ENCODE measurements around the gene PDHX. TPM values are rescaled to one million over a fixed set of nuclear protein-coding genes. Genes with fewer than 3 reads are reported as not detected.

PDHX gene
- total RNA-seq, 1 donor from 2014 or later = 34.6 TPM

DNA sequence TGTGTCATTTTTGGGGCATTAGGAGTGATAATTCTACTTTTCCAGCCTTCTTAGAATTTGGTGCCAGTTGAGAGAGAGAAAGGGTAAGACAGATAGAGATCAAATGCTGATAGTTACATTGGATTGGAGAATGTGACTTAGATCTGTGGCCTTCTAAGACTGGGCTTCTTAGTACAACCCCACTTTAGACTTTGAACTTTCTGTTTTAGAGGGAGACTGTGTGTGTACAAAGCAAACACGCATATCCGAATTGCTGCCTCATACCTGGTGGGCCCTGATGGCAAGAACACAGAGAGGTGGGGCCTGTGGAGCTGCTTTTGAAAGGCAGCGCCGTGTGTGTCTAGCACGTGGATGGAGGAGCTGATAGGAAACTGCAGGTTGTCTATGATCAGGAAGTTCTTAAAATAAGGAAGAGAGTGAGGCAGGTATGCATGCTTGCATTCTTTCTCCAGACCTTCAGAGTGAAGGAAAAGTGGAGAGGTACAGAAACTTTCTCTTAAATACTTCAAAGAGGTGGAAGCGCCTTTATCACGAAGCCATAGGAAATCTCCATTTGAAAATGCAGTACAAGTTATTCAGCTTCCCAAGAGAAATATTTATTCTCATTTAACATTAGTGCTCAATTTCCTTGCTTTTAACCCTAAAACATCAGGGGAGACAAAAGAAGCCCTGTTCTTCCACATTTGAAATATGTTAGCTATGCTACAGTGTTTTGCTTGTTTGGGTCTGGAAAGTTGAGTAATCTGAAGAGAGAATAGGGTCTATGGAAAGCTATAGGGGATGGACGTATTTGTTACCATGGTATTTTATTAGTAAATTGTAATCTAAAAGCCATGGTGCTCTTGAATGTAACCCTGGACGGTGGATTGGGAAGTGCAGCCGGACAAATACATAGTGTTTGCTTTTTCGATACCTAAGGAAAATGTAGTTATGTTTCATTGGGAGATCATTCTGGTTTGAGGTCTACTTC is 13.7 kb downstream of the PDHX start:
- no peak overlapping the region for H3K4me3 Mint-ChIP-seq (ENCODE audit: unreplicated experiment)
- no peaks in the 10 kb centered on the region for H3K9me3 Mint-ChIP-seq (ENCODE audit: unreplicated experiment)
- H3K27me3 Mint-ChIP-seq (ENCODE audit: unreplicated experiment) = no peaks in the 10 kb centered on the region
- peaks cover 23% of the 10 kb centered on the region for H3K36me3 Mint-ChIP-seq (ENCODE audit: unreplicated experiment)
- H3K4me1 Mint-ChIP-seq (ENCODE audit: unreplicated experiment) = peaks cover 36% of the 10 kb centered on the region
- no peak overlapping the region for H3K27ac Mint-ChIP-seq (ENCODE audit: unreplicated experiment)
- no peak for DNase-seq (ENCODE audit: extremely low spot score, unreplicated experiment)
- TF ChIP-seq, protein P1, sequence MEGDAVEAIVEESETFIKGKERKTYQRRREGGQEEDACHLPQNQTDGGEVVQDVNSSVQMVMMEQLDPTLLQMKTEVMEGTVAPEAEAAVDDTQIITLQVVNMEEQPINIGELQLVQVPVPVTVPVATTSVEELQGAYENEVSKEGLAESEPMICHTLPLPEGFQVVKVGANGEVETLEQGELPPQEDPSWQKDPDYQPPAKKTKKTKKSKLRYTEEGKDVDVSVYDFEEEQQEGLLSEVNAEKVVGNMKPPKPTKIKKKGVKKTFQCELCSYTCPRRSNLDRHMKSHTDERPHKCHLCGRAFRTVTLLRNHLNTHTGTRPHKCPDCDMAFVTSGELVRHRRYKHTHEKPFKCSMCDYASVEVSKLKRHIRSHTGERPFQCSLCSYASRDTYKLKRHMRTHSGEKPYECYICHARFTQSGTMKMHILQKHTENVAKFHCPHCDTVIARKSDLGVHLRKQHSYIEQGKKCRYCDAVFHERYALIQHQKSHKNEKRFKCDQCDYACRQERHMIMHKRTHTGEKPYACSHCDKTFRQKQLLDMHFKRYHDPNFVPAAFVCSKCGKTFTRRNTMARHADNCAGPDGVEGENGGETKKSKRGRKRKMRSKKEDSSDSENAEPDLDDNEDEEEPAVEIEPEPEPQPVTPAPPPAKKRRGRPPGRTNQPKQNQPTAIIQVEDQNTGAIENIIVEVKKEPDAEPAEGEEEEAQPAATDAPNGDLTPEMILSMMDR (IDR thresholded peaks at IDR 0.05) = no peak

DNA sequence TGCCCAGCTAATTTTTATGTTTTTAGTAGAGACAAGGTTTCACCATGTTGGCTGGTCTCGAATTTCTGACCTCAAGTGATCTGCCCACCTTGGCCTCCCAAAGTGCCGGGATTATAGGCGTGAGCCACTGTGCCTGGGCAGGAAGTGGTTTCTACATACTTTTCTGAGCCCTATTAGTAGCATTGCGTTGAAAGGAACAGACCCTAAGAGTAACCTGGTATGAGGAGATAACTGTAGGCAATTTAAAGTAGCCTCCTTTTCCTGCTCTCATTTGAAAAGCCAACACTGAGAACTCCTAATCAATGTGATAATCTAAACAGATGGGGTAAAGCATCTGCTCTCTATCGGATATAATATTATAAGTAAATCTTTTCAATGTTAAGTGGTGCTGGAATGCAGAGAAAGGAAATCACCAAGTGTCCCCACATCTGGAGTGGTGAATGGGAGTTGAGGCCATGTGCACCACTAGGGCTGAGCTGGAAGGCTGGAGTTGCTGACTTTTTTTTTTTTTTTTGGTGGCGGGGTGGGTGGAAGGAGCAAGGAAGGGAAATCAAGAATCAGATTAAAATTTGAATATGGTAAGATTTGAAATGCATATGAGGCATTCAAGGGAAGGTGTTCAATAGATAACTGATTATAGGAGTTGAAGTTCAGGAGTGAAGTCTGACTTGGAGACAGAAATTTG is 20.7 kb downstream of the PDHX start:
- TF ChIP-seq, protein P1 (IDR thresholded peaks at IDR 0.05) = no peak
- H3K27me3 Mint-ChIP-seq (ENCODE audit: unreplicated experiment) = no peaks in the 10 kb centered on the region
- no peak overlapping the region for H3K27ac Mint-ChIP-seq (ENCODE audit: unreplicated experiment)
- H3K9me3 Mint-ChIP-seq (ENCODE audit: unreplicated experiment) = no peaks in the 10 kb centered on the region
- H3K36me3 Mint-ChIP-seq (ENCODE audit: unreplicated experiment) = peaks cover 32% of the 10 kb centered on the region
- DNase-seq (ENCODE audit: extremely low spot score, unreplicated experiment) = no peak
- H3K4me3 Mint-ChIP-seq (ENCODE audit: unreplicated experiment) = no peak overlapping the region
- H3K4me1 Mint-ChIP-seq (ENCODE audit: unreplicated experiment) = peaks cover 20% of the 10 kb centered on the region

DNA sequence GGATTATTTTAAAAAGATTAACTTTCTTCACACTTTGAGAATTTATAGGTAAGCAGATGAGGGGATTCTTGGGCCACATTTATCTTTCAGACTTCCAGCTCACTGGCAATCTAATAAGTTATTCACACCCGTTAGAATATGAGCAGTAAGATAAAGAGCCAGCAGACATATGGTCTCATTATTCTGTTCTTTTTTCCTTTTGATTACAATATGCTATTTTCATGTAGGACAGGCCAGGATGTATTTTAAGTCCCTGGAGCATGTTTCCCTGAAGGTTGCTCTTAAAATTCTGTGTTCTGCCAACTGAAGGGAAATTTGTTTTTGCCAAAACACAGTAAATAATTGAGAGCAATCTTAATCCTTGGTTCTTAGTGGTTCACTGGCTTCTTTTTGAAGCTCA is 22.2 kb downstream of the PDHX start:
- H3K27ac Mint-ChIP-seq (ENCODE audit: unreplicated experiment) = no peak overlapping the region
- no peaks in the 10 kb centered on the region for H3K27me3 Mint-ChIP-seq (ENCODE audit: unreplicated experiment)
- H3K4me1 Mint-ChIP-seq (ENCODE audit: unreplicated experiment) = peaks cover 22% of the 10 kb centered on the region
- DNase-seq (ENCODE audit: extremely low spot score, unreplicated experiment) = no peak
- H3K36me3 Mint-ChIP-seq (ENCODE audit: unreplicated experiment) = peaks cover 22% of the 10 kb centered on the region
- H3K4me3 Mint-ChIP-seq (ENCODE audit: unreplicated experiment) = no peak overlapping the region
- TF ChIP-seq, protein P1 (IDR thresholded peaks at IDR 0.05) = no peak
- H3K9me3 Mint-ChIP-seq (ENCODE audit: unreplicated experiment) = no peaks in the 10 kb centered on the region

DNA sequence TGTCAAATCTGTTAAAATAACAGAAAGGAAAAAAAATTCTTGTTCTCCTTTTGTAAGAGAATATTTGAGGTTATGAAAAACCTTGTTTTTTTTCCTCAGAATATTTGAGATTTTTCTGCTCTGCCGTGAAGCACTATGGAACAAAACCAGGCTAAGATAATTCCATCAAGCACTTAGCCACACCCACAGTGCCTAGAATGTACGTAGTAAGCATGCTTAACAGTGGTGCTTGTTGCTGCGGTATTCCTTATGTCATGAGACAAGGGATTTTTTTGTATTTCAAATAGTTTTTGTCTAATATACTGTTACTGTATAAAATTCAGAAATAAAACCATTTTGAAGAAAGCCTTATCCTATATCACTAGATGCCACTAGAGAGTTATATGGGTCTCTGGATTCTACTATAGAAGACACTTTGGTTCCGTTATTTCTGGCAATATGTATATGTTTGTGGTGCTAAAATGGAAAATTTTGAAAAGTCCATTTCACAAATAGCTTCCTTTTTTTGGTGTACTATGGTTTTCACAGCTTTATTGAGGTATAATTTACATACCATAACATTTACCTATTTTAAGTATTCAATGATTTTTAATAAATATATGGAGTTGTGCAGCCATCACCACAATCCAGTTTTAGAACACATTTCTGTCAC is 23.7 kb downstream of the PDHX start:
- DNase-seq (ENCODE audit: extremely low spot score, unreplicated experiment) = no peak
- peaks cover 23% of the 10 kb centered on the region for H3K36me3 Mint-ChIP-seq (ENCODE audit: unreplicated experiment)
- H3K9me3 Mint-ChIP-seq (ENCODE audit: unreplicated experiment) = peaks cover 5% of the 10 kb centered on the region
- peak overlapping the region; percentile 58 for H3K27ac Mint-ChIP-seq (ENCODE audit: unreplicated experiment)
- H3K4me3 Mint-ChIP-seq (ENCODE audit: unreplicated experiment) = no peak overlapping the region
- peaks cover 24% of the 10 kb centered on the region for H3K4me1 Mint-ChIP-seq (ENCODE audit: unreplicated experiment)
- H3K27me3 Mint-ChIP-seq (ENCODE audit: unreplicated experiment) = no peaks in the 10 kb centered on the region
- TF ChIP-seq, protein P1 (IDR thresholded peaks at IDR 0.05) = peak; percentile 45

Measured in osteocyte (in vitro differentiated cells).